ENCODE results near the gene COX4I2.
"Not testable (repeated sequence)": the region's sequence is repeated elsewhere in the genome, so short reads cannot be mapped to it uniquely, and the experiment has no call there.

The COX4I2 gene

GRCh38 chr20:31663524-31663837, 25.8 kb downstream of the COX4I2 start:
- H3K9me3 Mint-ChIP-seq: no peaks in the 10 kb centered on the region
- H3K27me3 Mint-ChIP-seq: no peaks in the 10 kb centered on the region
- H3K4me1 Mint-ChIP-seq: peaks cover 61% of the 10 kb centered on the region
- H3K4me3 Mint-ChIP-seq: no peak overlapping the region
- H3K36me3 Mint-ChIP-seq: peaks cover 41% of the 10 kb centered on the region
- no peak overlapping the region for H3K27ac Mint-ChIP-seq
- ATAC-seq: no peak

- no peak for ATAC-seq
- Mint-ChIP-seq H3K4me3 (no peak overlapping the region), H3K9me3 (no peaks in the 10 kb centered on the region), H3K27ac (peak overlapping the region; percentile 13), H3K27me3 (no peaks in the 10 kb centered on the region), H3K36me3 (peaks cover 42% of the 10 kb centered on the region), H3K4me1 (peaks cover 62% of the 10 kb centered on the region)
Observed at GRCh38 chr20:31663838-31664695, 26.4 kb downstream of the COX4I2 start.

- Mint-ChIP-seq H3K9me3 (no peaks in the 10 kb centered on the region), H3K4me1 (peaks cover 70% of the 10 kb centered on the region), H3K27ac (peak overlapping the region; percentile 13), H3K36me3 (peaks cover 50% of the 10 kb centered on the region), H3K27me3 (no peaks in the 10 kb centered on the region), H3K4me3 (no peak overlapping the region)
- ATAC-seq: no peak
Observed at GRCh38 chr20:31664696-31665354, 27.1 kb downstream of the COX4I2 start.

DNA sequence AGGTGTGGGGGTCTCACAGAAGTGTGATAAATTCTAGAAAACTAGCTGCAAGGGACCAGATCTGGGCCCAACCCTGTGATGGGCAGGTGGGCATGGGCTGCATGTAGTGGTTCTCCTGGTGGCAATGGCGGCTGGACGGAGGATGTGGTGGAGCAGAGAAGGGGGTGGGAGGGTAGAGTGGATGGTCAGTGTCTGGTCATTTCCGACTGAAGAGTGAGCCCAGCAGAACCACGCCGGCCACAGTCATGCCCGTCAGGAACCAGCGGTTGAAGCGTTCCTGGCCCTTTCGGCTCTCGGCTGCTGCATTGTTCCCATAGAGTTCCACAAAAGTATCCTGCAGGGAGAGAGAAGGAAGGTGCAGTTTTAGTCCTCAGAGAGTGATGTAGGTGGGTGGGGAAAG, 28.0 kb downstream of the COX4I2 start:
- H3K4me1 Mint-ChIP-seq: peaks cover 71% of the 10 kb centered on the region
- H3K36me3 Mint-ChIP-seq: peaks cover 54% of the 10 kb centered on the region
- ATAC-seq: no peak
- H3K4me3 Mint-ChIP-seq: peak overlapping the region; percentile 4
- H3K9me3 Mint-ChIP-seq: no peaks in the 10 kb centered on the region
- peak overlapping the region; percentile 75 for H3K27ac Mint-ChIP-seq
- H3K27me3 Mint-ChIP-seq: no peaks in the 10 kb centered on the region

DNA sequence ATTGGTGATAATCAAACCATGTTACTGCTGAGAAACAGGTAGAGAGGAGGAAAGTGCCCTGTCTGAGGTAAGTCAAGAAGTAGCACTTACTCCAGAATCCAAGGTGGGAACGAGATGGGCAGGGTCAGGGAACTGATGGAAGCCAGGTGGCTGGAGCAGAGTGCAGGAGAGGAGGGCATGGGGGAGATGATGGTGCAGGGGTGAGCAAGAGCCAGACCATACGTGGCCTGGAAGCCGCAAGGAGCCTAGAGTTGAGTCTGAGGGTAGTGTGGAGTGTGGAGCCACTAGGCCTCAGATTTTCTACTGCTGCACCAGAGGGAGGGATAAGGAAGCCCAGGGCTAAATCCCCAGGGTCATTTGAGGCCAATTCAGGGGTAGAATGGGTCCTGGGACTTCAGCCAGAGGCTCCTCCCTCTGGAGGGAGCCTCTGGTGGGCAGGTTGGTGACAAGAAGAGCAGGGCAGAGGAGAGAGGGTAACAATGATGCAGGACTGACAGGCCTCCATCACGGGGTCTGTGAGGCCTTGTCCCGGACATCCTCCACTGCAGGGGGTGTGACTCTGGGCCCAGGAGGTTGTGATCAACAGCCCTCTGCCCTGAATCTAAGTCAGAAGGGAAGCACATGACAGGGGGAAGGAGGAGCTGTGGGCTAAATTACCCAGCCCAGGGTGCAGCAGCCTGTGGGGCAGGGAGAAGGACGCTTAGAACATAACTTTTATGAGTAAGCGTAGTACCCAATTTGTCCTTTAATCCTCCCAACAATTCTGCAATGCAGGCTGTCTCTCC, 28.7 kb downstream of the COX4I2 start:
- Mint-ChIP-seq H3K9me3 (no peaks in the 10 kb centered on the region), H3K27me3 (no peaks in the 10 kb centered on the region), H3K36me3 (peaks cover 54% of the 10 kb centered on the region), H3K4me3 (no peak overlapping the region), H3K4me1 (peaks cover 68% of the 10 kb centered on the region), H3K27ac (peak overlapping the region; percentile 75)
- no peak for ATAC-seq

GRCh38 chr20:31667315-31668285, 29.9 kb downstream of the COX4I2 start:
- no peaks in the 10 kb centered on the region for H3K9me3 Mint-ChIP-seq
- peak; percentile 52 for ATAC-seq
- H3K4me1 Mint-ChIP-seq: peaks cover 59% of the 10 kb centered on the region
- no peaks in the 10 kb centered on the region for H3K27me3 Mint-ChIP-seq
- H3K27ac Mint-ChIP-seq: peak overlapping the region; percentile 75
- H3K4me3 Mint-ChIP-seq: no peak overlapping the region
- peaks cover 61% of the 10 kb centered on the region for H3K36me3 Mint-ChIP-seq

DNA sequence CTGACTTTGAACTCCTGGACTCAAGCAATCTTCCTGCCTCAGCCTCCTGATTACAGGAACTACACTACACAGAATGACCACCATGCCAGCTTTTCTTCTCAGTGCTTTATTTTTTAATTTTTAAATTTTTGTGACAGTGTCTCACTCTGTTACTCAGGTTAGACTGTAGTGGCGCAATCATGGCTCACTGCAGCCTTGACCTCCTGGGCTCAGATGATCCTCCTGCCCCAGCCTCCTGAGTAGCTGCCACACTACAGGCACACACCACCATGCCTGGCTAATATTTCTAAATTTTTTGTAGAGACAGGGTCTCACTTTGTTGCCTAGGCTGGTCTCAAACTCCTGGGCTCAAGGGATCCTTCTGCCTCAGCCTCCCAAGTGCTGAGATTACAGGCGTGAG, 31.2 kb downstream of the COX4I2 start:
- Mint-ChIP-seq H3K36me3 (peaks cover 65% of the 10 kb centered on the region), H3K4me1 (peaks cover 60% of the 10 kb centered on the region), H3K27ac (peak overlapping the region; percentile 69)
- not testable (repeated sequence) for ATAC-seq, H3K27me3 Mint-ChIP-seq, H3K4me3 Mint-ChIP-seq, H3K9me3 Mint-ChIP-seq

DNA sequence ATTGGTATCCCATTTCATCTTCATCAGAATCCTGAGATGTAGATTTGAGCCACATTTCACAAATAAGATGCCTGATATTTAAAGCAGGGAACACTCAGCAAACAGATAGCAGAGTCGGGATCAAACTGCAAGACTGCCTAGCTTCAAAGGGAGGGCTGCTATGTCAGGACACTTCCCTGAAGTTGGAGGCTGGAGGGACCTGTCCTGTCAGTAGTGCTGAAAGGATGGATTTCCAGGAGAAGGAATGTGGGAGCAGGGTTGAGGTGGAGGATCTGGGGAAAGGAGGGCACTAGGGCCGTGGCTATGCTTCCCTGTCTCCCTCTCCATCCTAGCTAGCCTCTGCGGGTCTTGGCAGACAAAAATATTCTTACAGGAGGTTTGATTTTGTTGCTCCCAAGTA, 32.2 kb downstream of the COX4I2 start:
- Mint-ChIP-seq H3K27ac (peak overlapping the region; percentile 69), H3K36me3 (peaks cover 62% of the 10 kb centered on the region), H3K27me3 (no peaks in the 10 kb centered on the region), H3K4me1 (peaks cover 63% of the 10 kb centered on the region), H3K4me3 (no peak overlapping the region), H3K9me3 (no peaks in the 10 kb centered on the region)
- ATAC-seq: no peak

GRCh38 chr20:31670371-31671228, 32.9 kb downstream of the COX4I2 start:
- Mint-ChIP-seq H3K27ac (peak overlapping the region; percentile 69), H3K27me3 (no peaks in the 10 kb centered on the region), H3K4me1 (peaks cover 69% of the 10 kb centered on the region), H3K9me3 (no peaks in the 10 kb centered on the region), H3K36me3 (peaks cover 61% of the 10 kb centered on the region), H3K4me3 (no peak overlapping the region)
- no peak for ATAC-seq

DNA sequence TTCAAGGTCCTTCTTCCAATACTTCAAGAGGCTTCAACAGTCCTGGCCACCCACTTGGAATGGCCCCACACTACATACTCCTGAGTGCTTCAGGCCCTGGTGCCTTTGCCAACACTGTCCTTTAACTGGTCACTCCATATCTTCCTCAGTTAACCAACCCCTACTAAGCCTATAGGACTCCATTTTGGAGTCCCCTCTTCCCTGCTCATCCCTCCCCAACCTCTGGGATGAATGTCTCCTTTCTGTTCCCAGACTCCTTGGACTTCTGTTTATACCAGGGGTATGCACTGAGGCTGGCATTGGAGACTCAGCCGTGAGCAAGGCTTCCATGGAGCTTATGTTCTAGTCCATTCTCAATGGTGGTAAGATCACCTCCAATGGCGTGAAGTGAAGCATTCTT, 33.6 kb downstream of the COX4I2 start:
- Mint-ChIP-seq H3K4me1 (peaks cover 69% of the 10 kb centered on the region), H3K4me3 (no peak overlapping the region), H3K27ac (no peak overlapping the region), H3K9me3 (no peaks in the 10 kb centered on the region), H3K27me3 (no peaks in the 10 kb centered on the region), H3K36me3 (peaks cover 60% of the 10 kb centered on the region)
- ATAC-seq: no peak

GRCh38 chr20:31673435-31673834, 35.7 kb downstream of the COX4I2 start:
- peak overlapping the region; percentile 83 for H3K27ac Mint-ChIP-seq
- H3K36me3 Mint-ChIP-seq: peaks cover 67% of the 10 kb centered on the region
- H3K4me3 Mint-ChIP-seq: no peak overlapping the region
- no peaks in the 10 kb centered on the region for H3K9me3 Mint-ChIP-seq
- peaks cover 66% of the 10 kb centered on the region for H3K4me1 Mint-ChIP-seq
- ATAC-seq: no peak
- no peaks in the 10 kb centered on the region for H3K27me3 Mint-ChIP-seq

DNA sequence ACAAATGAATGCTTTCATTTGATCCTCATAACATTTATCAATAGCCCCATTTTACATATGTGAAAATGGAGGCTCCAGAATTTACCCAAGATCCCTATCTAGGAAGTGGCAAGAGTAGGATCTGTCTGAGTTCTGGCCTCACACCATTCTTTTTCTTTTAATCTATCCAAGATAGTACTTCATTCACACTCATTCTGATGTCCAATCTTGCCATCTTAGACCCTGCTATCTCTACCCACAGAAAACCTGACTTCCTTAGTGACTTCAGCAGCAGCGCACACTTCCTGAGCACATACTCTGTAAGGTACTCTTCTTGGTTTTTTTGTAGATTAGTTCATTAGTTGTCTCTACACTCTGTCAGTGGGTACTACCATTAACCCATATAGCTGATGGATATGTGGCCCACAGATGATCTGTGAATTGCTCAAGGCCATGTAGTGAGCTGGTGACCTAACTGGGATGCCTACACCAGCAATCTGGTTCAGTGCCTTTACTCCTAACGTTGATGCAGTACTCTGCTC, 36.3 kb downstream of the COX4I2 start:
- peaks cover 72% of the 10 kb centered on the region for H3K36me3 Mint-ChIP-seq
- H3K27ac Mint-ChIP-seq: peak overlapping the region; percentile 83
- H3K4me1 Mint-ChIP-seq: peaks cover 70% of the 10 kb centered on the region
- H3K27me3 Mint-ChIP-seq: no peaks in the 10 kb centered on the region
- H3K4me3 Mint-ChIP-seq: no peak overlapping the region
- ATAC-seq: no peak
- H3K9me3 Mint-ChIP-seq: no peaks in the 10 kb centered on the region

DNA sequence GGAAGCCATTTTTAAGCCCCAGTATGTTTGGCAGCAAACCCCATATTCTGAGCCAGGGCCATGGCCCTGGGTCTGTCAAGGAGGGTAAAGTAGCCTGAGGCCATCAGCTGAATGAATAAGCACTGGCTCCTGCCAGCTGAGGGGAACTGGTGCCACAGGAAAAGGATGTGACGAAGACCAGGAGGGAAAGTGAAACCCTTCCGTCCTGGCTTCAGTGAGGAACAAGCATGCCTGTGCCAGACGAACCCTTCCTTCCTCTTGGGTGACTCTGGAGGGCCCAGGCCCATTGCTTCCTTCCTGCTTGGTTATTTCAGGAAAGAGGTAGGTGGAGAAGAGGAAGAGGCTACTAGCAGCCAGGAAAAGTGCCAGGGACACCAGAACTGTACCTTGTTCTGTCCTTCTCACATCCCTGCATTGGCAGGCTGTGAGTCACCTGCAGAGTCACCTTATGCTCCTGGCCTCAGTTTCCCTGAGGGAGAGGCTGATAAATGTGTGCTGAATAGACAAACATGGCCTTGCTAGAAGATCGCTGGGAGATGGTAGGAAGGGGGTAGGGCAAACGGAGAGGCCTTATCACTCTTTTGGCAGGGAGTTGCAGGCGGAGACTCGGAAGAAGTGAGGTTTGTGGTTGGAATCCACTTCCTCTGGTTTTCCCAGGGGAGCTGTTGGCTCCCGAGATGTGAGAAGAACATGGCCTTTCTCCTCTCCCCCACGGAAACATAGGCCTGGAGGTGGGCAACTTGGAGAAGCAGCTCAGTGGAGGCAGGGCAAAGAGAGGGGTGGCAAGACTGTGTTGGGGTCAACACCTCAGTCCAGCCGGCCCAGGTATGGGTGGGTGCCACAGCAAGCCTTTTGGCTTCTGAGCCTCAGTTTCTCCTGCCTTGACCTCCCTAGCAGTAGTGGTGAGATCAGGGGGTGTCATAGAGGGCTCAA, 37.4 kb downstream of the COX4I2 start:
- peaks cover 63% of the 10 kb centered on the region for H3K4me1 Mint-ChIP-seq
- no peaks in the 10 kb centered on the region for H3K9me3 Mint-ChIP-seq
- H3K4me3 Mint-ChIP-seq: peak overlapping the region; percentile 73
- H3K27ac Mint-ChIP-seq: peak overlapping the region; percentile 83
- H3K27me3 Mint-ChIP-seq: no peaks in the 10 kb centered on the region
- H3K36me3 Mint-ChIP-seq: peaks cover 68% of the 10 kb centered on the region
- ATAC-seq: peak; percentile 79
